ENCODE results near the gene DNM1L. TPM values are rescaled to one million over a fixed set of nuclear protein-coding genes. Genes with fewer than 3 reads are reported as not detected.

The DNM1L gene
- total RNA-seq, 6 donors from 2014 or later = 34.7 to 56.0 (median 46.7) TPM

GRCh38 chr12:32650508-32650907, 28.6 kb upstream of the DNM1L start:
- 61 to 62% methylated on average over 2 of the region's 2 CpGs for WGBS, 2 donors
- no peaks in the 10 kb centered on the region for H3K27me3 ChIP-seq

DNA sequence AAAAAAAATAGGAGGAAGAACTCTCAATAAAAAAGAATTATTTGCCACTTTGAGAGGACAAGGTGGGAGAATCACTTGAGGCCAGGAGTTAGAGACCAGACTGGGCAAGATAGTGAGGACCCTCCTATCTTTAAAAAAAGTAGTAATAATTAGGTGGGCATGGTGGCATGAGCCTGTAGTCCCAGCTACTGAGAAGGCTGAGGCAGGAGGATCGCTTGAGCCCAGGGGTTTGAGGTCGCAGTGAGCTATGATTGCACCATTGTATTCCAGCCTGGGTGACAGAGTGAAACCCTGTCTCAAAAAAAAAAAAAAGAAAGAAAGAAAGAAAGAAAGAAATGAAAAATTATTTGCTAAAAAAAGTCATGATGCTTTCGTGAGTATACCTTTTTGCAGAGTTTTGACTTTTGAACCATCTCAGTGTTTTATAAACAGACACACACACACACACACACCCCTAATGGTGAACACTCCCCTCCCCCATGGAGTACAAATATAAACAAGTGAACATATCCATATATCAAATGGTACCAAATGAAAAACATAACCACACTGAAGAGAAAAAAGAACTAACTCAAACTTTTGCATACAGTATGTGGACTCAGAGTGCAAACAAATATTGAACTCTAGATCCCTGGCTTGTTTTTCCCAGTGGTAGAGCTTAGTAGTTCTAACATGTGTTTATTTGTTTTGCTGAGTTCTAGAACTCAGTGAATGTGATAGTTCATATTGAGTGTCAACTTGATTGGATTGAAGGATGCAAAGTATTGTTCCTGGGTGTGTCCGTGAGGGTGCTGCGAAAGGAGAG, 27.7 kb upstream of the DNM1L start:
- Histone ChIP-seq H3K27ac (no peak overlapping the region), H3K36me3 (peaks cover 0 to 1% (median under 1%) of the 10 kb centered on the region in 4 donors), H3K4me1 (no peaks in the 10 kb centered on the region), H3K4me3 (no peak overlapping the region), H3K27me3 (no peaks in the 10 kb centered on the region), H3K9me3 (no peaks in the 10 kb centered on the region)
- DNase-seq (no peak), ATAC-seq (ENCODE audit: low FRiP score in 2 of 2) (no peak)
- 91 to 92% methylated on average over 5 of the region's 5 CpGs for WGBS, 2 donors
- TF ChIP-seq EP300 (IDR thresholded peaks at IDR 0.05) (no peak), POLR2AphosphoS5 (IDR thresholded peaks at IDR 0.05) (no peak), POLR2A (IDR thresholded peaks at IDR 0.05) (no peak)

More at GRCh38 chr12:32650508-32650907, 28.6 kb upstream of the DNM1L start:
- no peak for DNase-seq
- Histone ChIP-seq H3K9me3 (no peaks in the 10 kb centered on the region), H3K4me3 (no peak overlapping the region), H3K4me1 (no peaks in the 10 kb centered on the region), H3K36me3 (peaks cover 0 to 10% (median 2%) of the 10 kb centered on the region in 4 donors), H3K27ac (no peak overlapping the region)
- no peak for ATAC-seq (ENCODE audit: low FRiP score in 2 of 2)
- TF ChIP-seq, protein P1, sequence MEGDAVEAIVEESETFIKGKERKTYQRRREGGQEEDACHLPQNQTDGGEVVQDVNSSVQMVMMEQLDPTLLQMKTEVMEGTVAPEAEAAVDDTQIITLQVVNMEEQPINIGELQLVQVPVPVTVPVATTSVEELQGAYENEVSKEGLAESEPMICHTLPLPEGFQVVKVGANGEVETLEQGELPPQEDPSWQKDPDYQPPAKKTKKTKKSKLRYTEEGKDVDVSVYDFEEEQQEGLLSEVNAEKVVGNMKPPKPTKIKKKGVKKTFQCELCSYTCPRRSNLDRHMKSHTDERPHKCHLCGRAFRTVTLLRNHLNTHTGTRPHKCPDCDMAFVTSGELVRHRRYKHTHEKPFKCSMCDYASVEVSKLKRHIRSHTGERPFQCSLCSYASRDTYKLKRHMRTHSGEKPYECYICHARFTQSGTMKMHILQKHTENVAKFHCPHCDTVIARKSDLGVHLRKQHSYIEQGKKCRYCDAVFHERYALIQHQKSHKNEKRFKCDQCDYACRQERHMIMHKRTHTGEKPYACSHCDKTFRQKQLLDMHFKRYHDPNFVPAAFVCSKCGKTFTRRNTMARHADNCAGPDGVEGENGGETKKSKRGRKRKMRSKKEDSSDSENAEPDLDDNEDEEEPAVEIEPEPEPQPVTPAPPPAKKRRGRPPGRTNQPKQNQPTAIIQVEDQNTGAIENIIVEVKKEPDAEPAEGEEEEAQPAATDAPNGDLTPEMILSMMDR (IDR thresholded peaks at IDR 0.05) = no peak
- TF ChIP-seq POLR2AphosphoS5 (IDR thresholded peaks at IDR 0.05) (no peak), POLR2A (IDR thresholded peaks at IDR 0.05) (no peak), EP300 (IDR thresholded peaks at IDR 0.05) (no peak)

GRCh38 chr12:32651956-32652210, 27.2 kb upstream of the DNM1L start:
- Histone ChIP-seq H3K4me1 (no peaks in the 10 kb centered on the region), H3K36me3 (no peaks in the 10 kb centered on the region), H3K4me3 (no peak overlapping the region), H3K9me3 (no peaks in the 10 kb centered on the region), H3K27ac (no peak overlapping the region), H3K27me3 (no peaks in the 10 kb centered on the region)
- whole genome bisulfite sequencing, 2 donors = 91 to 97% methylated on average over 4 of the region's 4 CpGs
- DNase-seq = no peak
- TF ChIP-seq POLR2A (IDR thresholded peaks at IDR 0.05) = no peak
- no peak for TF ChIP-seq EP300 (IDR thresholded peaks at IDR 0.05)
- TF ChIP-seq, protein P1 (IDR thresholded peaks at IDR 0.05) = no peak
- no peak for TF ChIP-seq POLR2AphosphoS5 (IDR thresholded peaks at IDR 0.05)
- no peak for ATAC-seq (ENCODE audit: low FRiP score in 2 of 2)

DNA sequence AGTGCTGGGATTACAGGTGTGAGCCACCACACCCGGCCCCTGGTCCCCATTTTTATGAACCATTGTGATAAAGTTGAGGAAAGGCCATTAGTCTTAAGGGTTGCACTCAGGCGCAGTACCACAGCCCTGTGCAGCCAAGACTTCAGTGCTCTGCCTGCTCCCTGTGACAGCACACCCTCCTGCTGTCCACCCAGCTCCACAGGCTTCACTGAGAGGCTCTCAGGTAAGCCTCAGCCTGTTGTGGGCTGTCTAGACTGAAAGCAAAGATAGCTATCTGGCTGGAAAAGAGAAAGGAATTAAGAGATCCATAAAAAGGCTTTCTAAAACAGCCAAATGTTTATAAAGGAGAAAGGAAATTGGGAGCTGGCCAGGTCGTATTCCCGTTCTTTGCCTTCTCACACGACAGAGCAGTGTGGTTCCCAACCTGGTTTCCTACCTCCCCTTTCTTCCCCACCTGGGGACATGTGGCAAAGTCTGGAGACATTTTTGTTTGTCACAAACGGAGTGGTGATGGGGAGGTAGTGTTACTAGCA, 19.1 kb upstream of the DNM1L start:
- no peak overlapping the region for H3K4me3 ChIP-seq
- H3K27ac ChIP-seq = peak overlapping the region in 3 of 4 donors; percentile 26 to 49 (median 30)
- 39 to 53% methylated on average over 6 of the region's 6 CpGs for WGBS, 2 donors
- H3K27me3 ChIP-seq = no peaks in the 10 kb centered on the region
- TF ChIP-seq, protein P1 (IDR thresholded peaks at IDR 0.05) = no peak
- no peak for TF ChIP-seq POLR2A (IDR thresholded peaks at IDR 0.05)
- TF ChIP-seq POLR2AphosphoS5 (IDR thresholded peaks at IDR 0.05) = no peak
- TF ChIP-seq EP300 (IDR thresholded peaks at IDR 0.05) = no peak
- ATAC-seq (ENCODE audit: low FRiP score in 2 of 2) = no peak
- no peaks in the 10 kb centered on the region for H3K9me3 ChIP-seq
- peaks cover 0 to 5% (median 2%) of the 10 kb centered on the region in 4 donors for H3K4me1 ChIP-seq
- H3K36me3 ChIP-seq = no peaks in the 10 kb centered on the region
- no peak for DNase-seq

DNA sequence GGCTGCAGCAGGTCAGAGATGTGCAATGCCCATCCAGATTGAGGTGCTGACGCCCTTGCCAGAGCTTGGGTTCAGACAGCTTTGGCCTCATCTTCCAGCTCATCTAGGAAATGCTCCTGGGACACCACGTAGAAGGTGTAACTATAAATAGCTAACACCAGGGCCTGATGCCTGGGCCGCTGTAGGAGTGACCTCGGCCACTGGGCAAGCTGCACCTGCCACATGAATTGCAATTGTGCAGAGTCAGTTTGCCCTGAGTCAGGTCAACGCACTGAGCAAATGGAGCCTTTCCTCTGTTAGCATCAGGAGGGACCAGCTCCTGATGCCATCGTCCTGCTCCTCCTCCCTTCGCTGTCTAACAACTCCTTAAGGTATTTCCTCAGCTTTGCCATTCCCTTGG, 17.4 kb upstream of the DNM1L start:
- H3K4me3 ChIP-seq = no peak overlapping the region
- H3K9me3 ChIP-seq = no peaks in the 10 kb centered on the region
- no peak overlapping the region for H3K27ac ChIP-seq
- peaks cover 0 to 5% (median 2%) of the 10 kb centered on the region in 4 donors for H3K4me1 ChIP-seq
- no peak for DNase-seq
- no peaks in the 10 kb centered on the region for H3K27me3 ChIP-seq
- 87 to 95% methylated on average over 5 to 7 of the region's 7 CpGs for WGBS, 2 donors
- ATAC-seq (ENCODE audit: low FRiP score in 2 of 2) = no peak
- TF ChIP-seq EP300 (IDR thresholded peaks at IDR 0.05) (no peak), POLR2AphosphoS5 (IDR thresholded peaks at IDR 0.05) (no peak), POLR2A (IDR thresholded peaks at IDR 0.05) (no peak)
- TF ChIP-seq, protein P1 (IDR thresholded peaks at IDR 0.05) = no peak
- H3K36me3 ChIP-seq = no peaks in the 10 kb centered on the region

Data from upper lobe of left lung (tissue), 6 donors.